ENCODE results near the gene SYT2.

SYT2 gene

DNA sequence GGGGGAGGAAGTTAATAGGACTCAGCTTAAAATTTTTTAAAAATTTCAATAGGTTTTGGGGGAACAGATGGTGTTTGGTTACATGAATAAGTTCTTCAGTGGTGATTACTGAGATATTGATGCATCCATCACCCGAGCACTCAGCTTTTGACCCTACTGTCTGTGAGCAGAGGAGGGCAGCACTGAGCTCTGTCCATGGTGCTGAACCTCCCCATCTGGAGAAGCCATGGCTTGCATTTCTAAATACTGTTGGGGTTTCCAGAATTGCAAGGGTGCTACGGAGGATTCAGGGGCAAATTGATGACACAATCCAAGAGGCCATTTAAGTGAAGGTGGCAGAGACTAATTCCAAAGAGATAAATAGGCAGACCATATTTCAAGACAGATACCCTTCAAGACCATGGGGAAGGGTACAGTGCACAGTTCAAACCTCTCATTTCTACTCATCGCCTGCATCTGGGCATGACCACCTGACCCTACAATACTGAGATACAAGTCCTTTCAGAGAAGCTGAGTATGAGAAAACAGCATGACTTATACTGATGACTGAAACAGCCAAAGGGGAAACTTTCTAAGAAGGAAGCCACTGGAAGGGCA, 17.2 kb downstream of the SYT2 start:
- Histone ChIP-seq H3K9me3 (ENCODE audit: control insufficient read depth, insufficient read depth, low read length) (no peaks in the 10 kb centered on the region), H3F3A (ENCODE audit: control insufficient read depth, insufficient read depth) (no peaks in the 10 kb centered on the region), H3K4me3 (ENCODE audit: low read length) (no peak overlapping the region), H3K27me3 (ENCODE audit: control insufficient read depth, low read length) (peaks cover 2% of the 10 kb centered on the region; the same call in 1 of the 2 replicates), H3K36me3 (ENCODE audit: control insufficient read depth, low read length) (no peaks in the 10 kb centered on the region), H3K9me2 (replicated peaks; ENCODE audit: control insufficient read depth, low read length) (no peaks in the 10 kb centered on the region), H4K20me1 (ENCODE audit: control insufficient read depth, insufficient read depth, low read depth, low read length) (no peaks in the 10 kb centered on the region), H3K4me2 (ENCODE audit: low read length) (no peak overlapping the region), H3K27ac (ENCODE audit: low read depth, low read length) (no peak overlapping the region), H3K4me1 (ENCODE audit: control insufficient read depth, low read length) (no peaks in the 10 kb centered on the region), H3K79me2 (ENCODE audit: control insufficient read depth, low read length) (no peaks in the 10 kb centered on the region)
- no peak for TF ChIP-seq EZH2phosphoT487 (IDR thresholded peaks at IDR 0.05; ENCODE audit: borderline replicate concordance, low read length)
- TF ChIP-seq, protein P1, sequence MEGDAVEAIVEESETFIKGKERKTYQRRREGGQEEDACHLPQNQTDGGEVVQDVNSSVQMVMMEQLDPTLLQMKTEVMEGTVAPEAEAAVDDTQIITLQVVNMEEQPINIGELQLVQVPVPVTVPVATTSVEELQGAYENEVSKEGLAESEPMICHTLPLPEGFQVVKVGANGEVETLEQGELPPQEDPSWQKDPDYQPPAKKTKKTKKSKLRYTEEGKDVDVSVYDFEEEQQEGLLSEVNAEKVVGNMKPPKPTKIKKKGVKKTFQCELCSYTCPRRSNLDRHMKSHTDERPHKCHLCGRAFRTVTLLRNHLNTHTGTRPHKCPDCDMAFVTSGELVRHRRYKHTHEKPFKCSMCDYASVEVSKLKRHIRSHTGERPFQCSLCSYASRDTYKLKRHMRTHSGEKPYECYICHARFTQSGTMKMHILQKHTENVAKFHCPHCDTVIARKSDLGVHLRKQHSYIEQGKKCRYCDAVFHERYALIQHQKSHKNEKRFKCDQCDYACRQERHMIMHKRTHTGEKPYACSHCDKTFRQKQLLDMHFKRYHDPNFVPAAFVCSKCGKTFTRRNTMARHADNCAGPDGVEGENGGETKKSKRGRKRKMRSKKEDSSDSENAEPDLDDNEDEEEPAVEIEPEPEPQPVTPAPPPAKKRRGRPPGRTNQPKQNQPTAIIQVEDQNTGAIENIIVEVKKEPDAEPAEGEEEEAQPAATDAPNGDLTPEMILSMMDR (IDR thresholded peaks at IDR 0.05; ENCODE audit: low read depth, low read length, poor library complexity, severe bottlenecking) = no peak

DNA sequence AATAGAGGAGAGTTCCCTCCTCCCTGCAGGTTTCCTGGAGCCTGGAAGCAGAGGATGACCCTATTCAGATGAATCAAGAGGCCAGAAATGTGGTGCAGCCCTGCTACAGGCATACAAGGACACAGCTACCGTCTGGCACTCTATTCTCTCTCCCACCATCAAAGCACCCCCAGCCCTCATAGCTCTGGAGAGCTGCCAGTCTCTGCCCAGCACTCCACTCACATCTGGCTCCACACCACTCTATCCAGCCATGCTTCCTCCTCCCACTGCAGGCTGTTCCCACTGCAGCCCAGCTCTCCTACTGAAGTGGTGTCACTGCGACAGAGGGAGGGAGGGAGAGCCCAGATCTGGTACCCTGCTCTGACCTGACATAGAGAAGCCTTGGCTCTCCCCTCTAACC, 18.4 kb downstream of the SYT2 start:
- TF ChIP-seq, protein P1 (IDR thresholded peaks at IDR 0.05; ENCODE audit: low read depth, low read length, poor library complexity, severe bottlenecking) = no peak
- TF ChIP-seq EZH2phosphoT487 (IDR thresholded peaks at IDR 0.05; ENCODE audit: borderline replicate concordance, low read length) = no peak
- no peak overlapping the region for H3K4me2 ChIP-seq (ENCODE audit: low read length)
- H4K20me1 ChIP-seq (ENCODE audit: control insufficient read depth, insufficient read depth, low read depth, low read length) = no peaks in the 10 kb centered on the region

DNA sequence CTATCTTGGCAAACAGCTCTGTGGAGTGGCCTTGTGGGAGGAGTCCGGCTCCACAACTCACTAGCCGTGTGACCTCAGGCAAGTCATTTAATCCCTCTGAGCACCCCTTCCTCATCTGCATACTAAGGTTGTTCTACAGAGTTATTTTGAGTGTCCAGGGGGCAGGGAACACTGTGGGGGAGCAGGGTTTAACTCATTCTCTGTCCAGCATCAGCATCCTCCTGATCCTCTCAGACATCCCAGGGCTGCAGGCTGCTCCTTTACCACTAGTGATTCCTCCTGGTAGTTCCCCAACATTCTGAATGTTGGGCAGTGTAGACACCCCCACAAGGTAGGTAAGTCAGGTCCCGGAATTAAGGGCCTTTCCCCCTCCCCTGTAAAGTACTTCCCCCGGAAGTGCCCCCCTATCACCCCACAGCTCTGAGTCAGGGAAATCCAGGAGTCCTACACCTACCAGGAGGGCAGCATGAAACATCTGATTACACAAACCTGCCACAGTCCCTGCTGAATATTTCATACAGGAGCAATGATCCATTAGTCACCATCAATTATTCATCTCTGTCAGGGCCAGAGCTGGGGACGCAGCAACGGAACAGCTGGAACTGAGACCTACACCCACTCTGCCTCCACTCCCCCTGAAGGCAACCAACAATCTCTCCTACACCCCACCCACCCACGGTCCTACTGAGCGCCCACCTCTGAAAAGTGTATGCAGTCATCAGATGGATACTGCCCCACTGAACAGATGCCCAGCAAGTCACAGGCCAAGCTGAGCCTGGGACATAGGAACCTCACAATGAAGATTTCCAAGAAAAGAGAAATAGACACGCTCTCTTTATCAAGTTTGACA, 20.5 kb downstream of the SYT2 start:
- H3F3A ChIP-seq (ENCODE audit: control insufficient read depth, insufficient read depth) = no peaks in the 10 kb centered on the region
- no peaks in the 10 kb centered on the region for H4K20me1 ChIP-seq (ENCODE audit: control insufficient read depth, insufficient read depth, low read depth, low read length)
- no peaks in the 10 kb centered on the region for H3K9me2 ChIP-seq (replicated peaks; ENCODE audit: control insufficient read depth, low read length)
- TF ChIP-seq EZH2phosphoT487 (IDR thresholded peaks at IDR 0.05; ENCODE audit: borderline replicate concordance, low read length) = no peak
- no peak overlapping the region for H3K4me2 ChIP-seq (ENCODE audit: low read length)
- no peaks in the 10 kb centered on the region for H3K4me1 ChIP-seq (ENCODE audit: control insufficient read depth, low read length)
- H3K9me3 ChIP-seq (ENCODE audit: control insufficient read depth, insufficient read depth, low read length) = no peaks in the 10 kb centered on the region
- no peak overlapping the region for H3K27ac ChIP-seq (ENCODE audit: low read depth, low read length)
- H3K36me3 ChIP-seq (ENCODE audit: control insufficient read depth, low read length) = no peaks in the 10 kb centered on the region
- no peaks in the 10 kb centered on the region for H3K79me2 ChIP-seq (ENCODE audit: control insufficient read depth, low read length)
- no peak overlapping the region for H3K4me3 ChIP-seq (ENCODE audit: low read length)
- peaks cover 2% of the 10 kb centered on the region; the same call in 1 of the 2 replicates for H3K27me3 ChIP-seq (ENCODE audit: control insufficient read depth, low read length)

More for the DNA sequence above, 18.4 kb downstream of the SYT2 start:
- Histone ChIP-seq H3K27ac (ENCODE audit: low read depth, low read length) (no peak overlapping the region), H3F3A (ENCODE audit: control insufficient read depth, insufficient read depth) (no peaks in the 10 kb centered on the region), H3K9me3 (ENCODE audit: control insufficient read depth, insufficient read depth, low read length) (no peaks in the 10 kb centered on the region), H3K27me3 (ENCODE audit: control insufficient read depth, low read length) (peaks cover 2% of the 10 kb centered on the region; the same call in 1 of the 2 replicates), H3K4me1 (ENCODE audit: control insufficient read depth, low read length) (no peaks in the 10 kb centered on the region), H3K9me2 (replicated peaks; ENCODE audit: control insufficient read depth, low read length) (no peaks in the 10 kb centered on the region), H3K79me2 (ENCODE audit: control insufficient read depth, low read length) (no peaks in the 10 kb centered on the region), H3K36me3 (ENCODE audit: control insufficient read depth, low read length) (no peaks in the 10 kb centered on the region), H3K4me3 (ENCODE audit: low read length) (no peak overlapping the region)

DNA sequence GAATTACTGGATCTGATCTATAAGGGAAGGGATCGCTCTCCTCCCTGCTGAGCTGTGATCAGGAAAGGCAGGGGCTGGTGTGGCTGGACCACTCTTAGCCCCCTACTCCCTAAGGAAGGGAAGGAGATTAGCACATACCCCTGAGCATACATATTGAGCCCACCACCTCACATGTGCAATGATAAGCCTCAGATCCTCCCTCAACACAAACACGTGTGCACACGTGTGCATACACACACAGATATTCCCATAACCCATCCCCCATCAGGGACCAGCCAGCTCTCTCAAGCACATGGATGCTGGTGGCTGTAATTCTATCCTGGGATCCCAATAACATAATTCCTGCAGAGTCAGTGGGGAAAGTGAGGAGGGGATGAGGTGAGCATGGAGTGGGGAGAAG, 21.2 kb downstream of the SYT2 start:
- H4K20me1 ChIP-seq (ENCODE audit: control insufficient read depth, insufficient read depth, low read depth, low read length) = no peaks in the 10 kb centered on the region

More for the DNA sequence above, 21.2 kb downstream of the SYT2 start:
- Histone ChIP-seq H3K36me3 (ENCODE audit: control insufficient read depth, low read length) (no peaks in the 10 kb centered on the region), H3K79me2 (ENCODE audit: control insufficient read depth, low read length) (no peaks in the 10 kb centered on the region), H3K9me2 (replicated peaks; ENCODE audit: control insufficient read depth, low read length) (no peaks in the 10 kb centered on the region), H3K9me3 (ENCODE audit: control insufficient read depth, insufficient read depth, low read length) (no peaks in the 10 kb centered on the region), H3F3A (ENCODE audit: control insufficient read depth, insufficient read depth) (no peaks in the 10 kb centered on the region), H3K27ac (ENCODE audit: low read depth, low read length) (no peak overlapping the region), H3K27me3 (ENCODE audit: control insufficient read depth, low read length) (peaks cover 2% of the 10 kb centered on the region; the same call in 1 of the 2 replicates), H3K4me2 (ENCODE audit: low read length) (no peak overlapping the region), H3K4me3 (ENCODE audit: low read length) (no peak overlapping the region), H3K4me1 (ENCODE audit: control insufficient read depth, low read length) (no peaks in the 10 kb centered on the region)
- TF ChIP-seq, protein P1 (IDR thresholded peaks at IDR 0.05; ENCODE audit: low read depth, low read length, poor library complexity, severe bottlenecking) = no peak
- no peak for TF ChIP-seq EZH2phosphoT487 (IDR thresholded peaks at IDR 0.05; ENCODE audit: borderline replicate concordance, low read length)

Data from DOHH2 (cell line).